Gastroesophageal sphincter (tissue), 3 donors: ENCODE data around the gene STIM2.

Experiments used
- POLR2A ChIP-seq, 2 donors: fragments of 450-650 bp; IDR thresholded peaks; one replicate each; pipeline ENCODE4 v1.6.1; 2017; ENCODE audit warnings: antibody characterized with exemption in 2 of 2, mild to moderate bottlenecking in 2 of 2, moderate library complexity in 1 of 2
- POLR2AphosphoS5 ChIP-seq: sonication (generic); formaldehyde crosslinking; IDR thresholded peaks from one replicate; pipeline ENCODE4 v1.6.1; 2017; ENCODE audit warnings: antibody characterized with exemption
- TF ChIP-seq, protein P1 (sequence below), 4 experiments: fragments of 200-600 bp in 2 of 4; fragments of 450-650 bp in 2 of 4; sonication (generic) in 1 of 4; IDR thresholded peaks; one replicate each; pipeline ENCODE4 v1.5.1; 2017 to 2019; ENCODE audit warnings: antibody characterized with exemption in 4 of 4, mild to moderate bottlenecking in 2 of 4, moderate library complexity in 2 of 4

DNA sequence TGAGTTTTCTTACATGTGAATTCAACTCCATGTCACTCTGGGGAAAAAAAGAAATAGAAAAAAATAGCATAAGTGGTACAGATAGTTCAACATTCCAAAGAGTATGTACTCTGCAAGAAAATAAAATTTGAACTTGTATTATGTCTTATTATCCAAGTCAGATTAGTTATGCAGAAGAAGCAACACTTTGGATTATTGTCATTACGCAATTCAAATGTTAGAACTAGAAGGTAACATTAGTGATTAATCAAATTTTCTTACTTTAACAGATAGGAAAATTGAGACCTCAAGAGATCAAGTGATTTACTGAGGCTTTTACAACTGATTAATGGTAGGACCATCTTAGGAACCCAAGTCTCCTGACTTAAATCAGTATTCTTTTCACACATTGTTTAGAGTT lies 159.1 kb downstream of the STIM2 start:
- TF ChIP-seq, protein P1, sequence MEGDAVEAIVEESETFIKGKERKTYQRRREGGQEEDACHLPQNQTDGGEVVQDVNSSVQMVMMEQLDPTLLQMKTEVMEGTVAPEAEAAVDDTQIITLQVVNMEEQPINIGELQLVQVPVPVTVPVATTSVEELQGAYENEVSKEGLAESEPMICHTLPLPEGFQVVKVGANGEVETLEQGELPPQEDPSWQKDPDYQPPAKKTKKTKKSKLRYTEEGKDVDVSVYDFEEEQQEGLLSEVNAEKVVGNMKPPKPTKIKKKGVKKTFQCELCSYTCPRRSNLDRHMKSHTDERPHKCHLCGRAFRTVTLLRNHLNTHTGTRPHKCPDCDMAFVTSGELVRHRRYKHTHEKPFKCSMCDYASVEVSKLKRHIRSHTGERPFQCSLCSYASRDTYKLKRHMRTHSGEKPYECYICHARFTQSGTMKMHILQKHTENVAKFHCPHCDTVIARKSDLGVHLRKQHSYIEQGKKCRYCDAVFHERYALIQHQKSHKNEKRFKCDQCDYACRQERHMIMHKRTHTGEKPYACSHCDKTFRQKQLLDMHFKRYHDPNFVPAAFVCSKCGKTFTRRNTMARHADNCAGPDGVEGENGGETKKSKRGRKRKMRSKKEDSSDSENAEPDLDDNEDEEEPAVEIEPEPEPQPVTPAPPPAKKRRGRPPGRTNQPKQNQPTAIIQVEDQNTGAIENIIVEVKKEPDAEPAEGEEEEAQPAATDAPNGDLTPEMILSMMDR (IDR thresholded peaks at IDR 0.05) = no peak
- TF ChIP-seq POLR2A (IDR thresholded peaks at IDR 0.05) (no peak), POLR2AphosphoS5 (no peak)
